Measurements from ENCODE around the gene CUBN.
"Not testable (repeated sequence)": the region's sequence is repeated elsewhere in the genome, so short reads cannot be mapped to it uniquely, and the experiment has no call there.

The CUBN gene

GRCh38 chr10:17031637-17032635 is 97.7 kb downstream of the CUBN start:
- no peak for DNase-seq

GRCh38 chr10:17029581-17030271 is 99.9 kb downstream of the CUBN start:
- DNase-seq = no peak

- no peak for DNase-seq
Measured at GRCh38 chr10:17029239-17029580, 100.4 kb downstream of the CUBN start.

DNA sequence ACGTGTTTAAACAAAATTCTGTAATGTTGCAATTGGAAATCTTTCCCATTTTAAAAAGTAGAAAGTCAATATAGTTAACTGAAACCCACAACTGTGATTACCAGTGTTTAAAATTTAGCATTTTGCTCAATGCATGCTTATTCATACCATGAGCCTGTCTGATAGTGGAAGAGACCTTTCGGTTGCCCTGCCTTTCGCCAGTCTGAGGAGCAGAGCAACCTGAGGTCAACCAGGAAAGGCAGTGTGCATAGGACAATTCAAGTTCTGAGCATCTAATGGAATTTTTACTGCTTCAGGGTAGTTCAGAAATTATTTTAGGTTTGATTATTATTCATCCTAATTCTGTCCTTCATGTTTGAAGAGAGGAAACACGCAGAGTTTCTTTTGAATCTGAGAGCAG is 100.8 kb downstream of the CUBN start:
- no peak for DNase-seq

DNA sequence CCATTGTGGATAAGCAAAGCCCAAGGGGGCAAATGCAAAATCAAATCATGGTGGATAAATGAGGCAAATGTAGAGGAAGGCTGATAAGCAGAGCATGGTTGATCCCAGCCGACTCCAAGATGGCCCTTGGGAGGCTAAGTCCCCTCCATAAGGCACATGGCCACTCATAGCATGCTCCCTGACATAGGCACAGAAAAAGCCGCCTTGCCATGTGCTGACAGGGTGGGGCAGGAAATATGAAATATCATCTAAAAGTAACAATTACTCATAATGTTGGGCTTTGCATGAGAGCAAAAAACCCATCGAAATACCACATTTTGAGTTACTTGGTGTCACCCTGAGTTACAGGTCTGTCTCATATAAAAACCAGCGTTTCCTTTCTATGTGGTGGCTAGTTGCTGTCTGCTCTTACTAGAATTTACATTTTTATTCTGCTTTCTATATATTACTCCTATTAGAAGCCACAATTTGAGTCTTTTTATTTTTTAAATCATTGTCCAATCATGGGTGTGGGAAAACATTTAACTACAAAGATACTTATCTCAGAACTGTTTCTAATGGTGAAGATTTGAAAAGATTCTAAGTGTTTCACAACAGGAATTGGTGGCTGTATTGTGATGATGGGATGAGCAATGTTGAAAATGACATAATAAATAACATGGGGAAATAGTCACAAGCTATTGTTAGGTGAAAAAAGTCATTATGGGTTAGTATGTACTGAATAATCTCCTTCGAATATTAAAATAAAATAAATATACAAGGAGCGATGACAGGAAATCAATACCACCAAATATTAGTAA is 102.7 kb downstream of the CUBN start:
- no peak for DNase-seq

GRCh38 chr10:17025444-17026295 is 103.9 kb downstream of the CUBN start:
- no peak for DNase-seq

GRCh38 chr10:17024461-17024860 is 105.2 kb downstream of the CUBN start:
- DNase-seq = no peak

- no peak for DNase-seq
Measured at GRCh38 chr10:17023386-17024298, 106.0 kb downstream of the CUBN start.

DNA sequence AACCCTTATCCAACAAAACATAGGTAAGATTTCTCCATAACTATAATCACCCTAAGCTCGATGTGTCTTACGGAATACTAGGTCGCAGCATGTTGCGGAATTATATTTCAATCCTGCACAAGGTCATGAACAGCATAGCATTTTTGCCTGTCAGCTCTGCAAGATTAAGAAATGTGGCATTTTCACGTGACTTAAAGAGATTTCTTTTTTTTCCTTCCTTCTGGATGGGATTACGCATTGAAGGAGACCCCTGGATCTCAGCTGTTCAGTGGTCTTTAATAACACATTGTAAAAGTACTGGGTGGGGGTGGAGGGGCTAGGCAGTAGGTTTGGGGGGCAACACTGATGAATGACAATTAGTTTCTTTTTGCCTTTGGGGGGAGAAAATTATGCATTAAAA is 106.7 kb downstream of the CUBN start:
- DNase-seq = no peak

DNA sequence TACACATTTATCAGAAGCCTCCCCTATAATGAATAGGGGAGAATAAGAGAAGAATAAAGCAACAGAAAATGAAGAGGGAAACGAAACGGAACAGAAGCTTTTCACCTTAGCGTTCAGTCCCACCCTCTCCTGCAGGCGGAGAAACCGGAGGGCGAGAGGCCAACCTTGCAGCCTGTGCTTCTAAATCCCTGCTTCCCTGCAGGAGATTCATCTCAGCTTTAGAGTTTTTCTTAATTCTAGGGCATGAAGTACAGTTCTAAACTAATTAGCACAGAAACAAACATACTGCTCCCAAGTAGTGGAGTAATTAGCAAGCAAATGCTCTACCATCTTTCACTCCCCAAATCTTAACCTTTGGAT is 107.2 kb downstream of the CUBN start:
- no peak for DNase-seq

DNA sequence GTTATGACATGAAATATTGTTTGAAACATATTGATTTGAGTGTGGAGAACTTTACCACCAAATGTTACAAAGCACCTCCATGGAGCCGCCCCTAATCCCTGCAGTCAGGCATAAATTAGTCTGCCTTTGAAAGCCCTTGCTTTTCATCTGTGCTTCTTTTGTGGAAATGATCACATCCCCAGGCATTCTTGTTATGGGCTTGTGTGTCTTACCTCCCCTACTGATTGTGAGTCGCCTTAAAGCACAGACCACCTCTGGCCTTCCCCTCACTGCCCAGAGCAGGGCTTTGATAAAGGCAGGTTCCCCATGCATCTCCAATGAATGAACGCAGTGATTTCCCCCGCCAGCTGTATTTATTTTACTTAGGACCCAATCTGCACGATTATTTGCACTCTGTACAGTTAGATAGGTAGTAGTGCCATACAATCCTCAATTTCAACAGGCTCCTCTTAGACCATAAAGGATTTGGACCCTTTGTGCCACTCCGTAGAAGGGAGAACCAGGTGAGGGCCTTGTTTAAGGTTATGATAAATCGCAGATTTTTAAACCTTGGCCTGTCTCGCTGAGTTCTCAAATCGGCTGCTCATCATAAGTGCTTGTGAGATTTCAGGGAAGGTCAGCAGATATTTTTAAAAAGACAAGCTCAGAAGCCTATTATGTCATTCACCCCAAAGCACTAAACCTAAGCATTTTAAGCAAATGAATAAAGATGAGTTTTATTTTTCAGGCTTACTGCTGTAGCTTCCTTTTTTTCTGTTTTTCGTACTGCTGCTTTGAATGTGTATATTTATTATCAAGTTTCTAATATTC is 107.8 kb downstream of the CUBN start:
- no peak for DNase-seq

DNA sequence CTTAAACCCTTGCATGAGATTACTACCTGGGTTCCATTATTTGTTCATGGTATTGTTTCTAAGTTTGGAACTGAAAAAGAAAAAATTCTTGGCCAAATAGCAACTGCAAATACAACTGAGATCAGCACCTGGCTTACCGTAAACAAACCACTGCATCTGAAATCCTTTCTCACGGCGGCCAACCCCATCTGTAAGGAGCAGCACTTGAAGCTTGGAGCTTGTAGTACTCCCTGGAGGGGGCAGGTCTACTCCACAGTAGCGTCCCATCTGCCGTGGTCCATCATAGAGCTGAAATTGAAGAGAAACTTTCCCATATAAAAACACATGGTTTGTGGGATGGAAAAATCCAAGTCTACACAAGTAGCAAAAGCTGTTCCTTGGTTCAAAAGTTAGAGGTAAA is 109.9 kb downstream of the CUBN start:
- no peak for DNase-seq

GRCh38 chr10:17013131-17013983 is 116.3 kb downstream of the CUBN start:
- DNase-seq = not testable (repeated sequence)

- DNase-seq = not testable (repeated sequence)
Measured at GRCh38 chr10:17012731-17013130, 116.9 kb downstream of the CUBN start.

DNA sequence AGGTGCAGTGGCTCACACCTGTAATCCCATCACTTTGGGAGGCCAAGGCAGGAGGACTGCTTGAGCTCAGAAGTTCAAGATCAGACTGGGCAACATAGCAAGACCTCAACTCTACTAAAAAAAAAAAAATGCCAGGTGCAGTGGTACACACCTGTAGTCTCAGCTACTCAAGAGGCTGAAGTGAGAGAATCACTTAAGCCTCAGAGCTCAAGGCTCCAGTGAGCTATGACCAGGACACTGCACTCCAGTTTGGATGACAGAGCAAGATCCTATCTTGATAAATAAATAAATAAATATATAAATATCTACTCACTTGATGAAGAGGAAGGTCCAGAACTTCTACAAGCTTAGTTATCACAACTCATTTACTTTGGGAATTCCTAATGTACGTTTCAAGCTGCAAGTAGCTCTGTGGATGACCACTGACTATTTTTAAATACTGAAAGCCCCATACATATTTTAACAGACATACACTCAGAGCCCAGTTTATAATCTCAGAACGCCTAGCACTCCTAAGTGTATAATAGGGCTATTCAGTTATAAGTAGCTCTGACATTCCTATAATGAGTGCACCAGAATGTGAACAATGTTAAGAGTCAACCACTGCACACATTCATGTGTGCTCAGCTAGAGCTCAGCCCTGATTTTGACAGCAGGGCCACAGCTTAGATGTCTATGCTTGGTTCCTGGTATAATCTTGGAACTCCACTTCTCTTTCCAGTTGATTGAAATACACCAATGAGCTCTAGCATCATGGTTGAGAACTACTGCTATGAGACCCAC is 119.1 kb downstream of the CUBN start:
- no peak for DNase-seq

- no peak for DNase-seq
Measured at GRCh38 chr10:17009212-17009700, 120.4 kb downstream of the CUBN start.

GRCh38 chr10:17007418-17007770 is 122.2 kb downstream of the CUBN start:
- DNase-seq = no peak

- no peak for DNase-seq
Measured at GRCh38 chr10:17006631-17007417, 122.8 kb downstream of the CUBN start.
